Left ventricle myocardium inferior (tissue), 1 donor: ENCODE measurements around the gene ARHGAP12. TPM values are rescaled to one million over a fixed set of nuclear protein-coding genes. Genes with fewer than 3 reads are reported as not detected.
A peak's percentile ranks its signal among the peaks of the same experiment; 100 is the strongest.

Experiments used
- DNase-seq: peaks from one replicate; pipeline ENCODE4 v3.0.0-alpha.2; 2020
- H3K27ac ChIP-seq: fragments of 200-600 bp; replicated peaks from 2 replicates; pipeline ENCODE4 v1.8.0; 2021
- H3K27me3 ChIP-seq: fragments of 200-600 bp; 2 replicates; pipeline ENCODE4 v1.8.0; 2021; ENCODE audit warnings: low read depth
- H3K36me3 ChIP-seq: fragments of 200-600 bp; 2 replicates; pipeline ENCODE4 v1.8.0; 2021
- H3K4me1 ChIP-seq: fragments of 200-600 bp; 2 replicates; pipeline ENCODE4 v1.8.0; 2021
- H3K4me3 ChIP-seq: fragments of 200-600 bp; 2 replicates; pipeline ENCODE4 v1.8.0; 2021; ENCODE audit warnings: mild to moderate bottlenecking, moderate library complexity
- H3K9me3 ChIP-seq: fragments of 200-600 bp; replicated peaks from 2 replicates; pipeline ENCODE4 v1.8.0; 2021
- intact Hi-C: fragments of 100-400 bp; cut with micrococcal nuclease; formaldehyde crosslinking; loops from one replicate; pipeline ENCODE4 v1.11.0; 2022
- total RNA-seq: library from RNA; stranded (reverse); fragmentation: NEBNext Ultra II Directional; extraction: Animal tissue kit (Norgen Biotek cat#: 25700); gene quantifications from one replicate; pipeline ENCODE4 v1.2.1, GENCODE V29; 2021
- TF ChIP-seq, protein P1 (sequence below): fragments of 200-600 bp; IDR thresholded peaks from 2 replicates; pipeline ENCODE4 v1.8.0; 2021; ENCODE audit warnings: antibody characterized with exemption, mild to moderate bottlenecking, borderline replicate concordance
- donor health status: DM: no; HTN: yes; CAD: no; lungs with severe emphysema.

ARHGAP12 gene
- total RNA-seq, 1 donor from 2014 or later = 22.1 TPM

DNA sequence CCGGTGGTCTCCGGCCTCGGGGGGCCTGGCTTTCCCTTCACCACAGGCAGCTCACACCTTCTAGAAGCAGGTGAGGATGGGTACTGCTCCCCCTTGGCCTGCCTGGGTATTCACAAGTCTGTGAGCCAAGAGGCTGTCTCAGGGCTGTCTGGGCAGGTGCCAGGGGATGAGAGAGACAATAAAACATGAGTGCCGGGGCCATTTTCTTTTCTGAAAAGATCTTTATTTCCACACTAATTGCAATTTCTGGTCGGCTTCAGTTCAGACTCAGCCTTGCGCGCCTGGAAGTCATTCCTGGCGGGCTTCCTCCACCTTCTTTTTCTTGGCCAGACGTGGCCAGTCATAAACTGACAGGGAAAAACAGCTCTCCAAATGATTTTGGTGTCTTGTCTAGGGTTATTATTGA, 171.2 kb downstream of the ARHGAP12 start:
- Histone ChIP-seq H3K4me1 (peaks cover 54% of the 10 kb centered on the region), H3K4me3 (no peak overlapping the region), H3K9me3 (no peaks in the 10 kb centered on the region), H3K36me3 (no peaks in the 10 kb centered on the region), H3K27ac (peak overlapping the region; percentile 99), H3K27me3 (no peaks in the 10 kb centered on the region)
- intact Hi-C loops = loop anchor here (10.0 kb wide), 1 partner anchor 53 kb away; no protein-coding TSS in a partner anchor
- TF ChIP-seq, protein P1, sequence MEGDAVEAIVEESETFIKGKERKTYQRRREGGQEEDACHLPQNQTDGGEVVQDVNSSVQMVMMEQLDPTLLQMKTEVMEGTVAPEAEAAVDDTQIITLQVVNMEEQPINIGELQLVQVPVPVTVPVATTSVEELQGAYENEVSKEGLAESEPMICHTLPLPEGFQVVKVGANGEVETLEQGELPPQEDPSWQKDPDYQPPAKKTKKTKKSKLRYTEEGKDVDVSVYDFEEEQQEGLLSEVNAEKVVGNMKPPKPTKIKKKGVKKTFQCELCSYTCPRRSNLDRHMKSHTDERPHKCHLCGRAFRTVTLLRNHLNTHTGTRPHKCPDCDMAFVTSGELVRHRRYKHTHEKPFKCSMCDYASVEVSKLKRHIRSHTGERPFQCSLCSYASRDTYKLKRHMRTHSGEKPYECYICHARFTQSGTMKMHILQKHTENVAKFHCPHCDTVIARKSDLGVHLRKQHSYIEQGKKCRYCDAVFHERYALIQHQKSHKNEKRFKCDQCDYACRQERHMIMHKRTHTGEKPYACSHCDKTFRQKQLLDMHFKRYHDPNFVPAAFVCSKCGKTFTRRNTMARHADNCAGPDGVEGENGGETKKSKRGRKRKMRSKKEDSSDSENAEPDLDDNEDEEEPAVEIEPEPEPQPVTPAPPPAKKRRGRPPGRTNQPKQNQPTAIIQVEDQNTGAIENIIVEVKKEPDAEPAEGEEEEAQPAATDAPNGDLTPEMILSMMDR = no peak
- DNase-seq = no peak

DNA sequence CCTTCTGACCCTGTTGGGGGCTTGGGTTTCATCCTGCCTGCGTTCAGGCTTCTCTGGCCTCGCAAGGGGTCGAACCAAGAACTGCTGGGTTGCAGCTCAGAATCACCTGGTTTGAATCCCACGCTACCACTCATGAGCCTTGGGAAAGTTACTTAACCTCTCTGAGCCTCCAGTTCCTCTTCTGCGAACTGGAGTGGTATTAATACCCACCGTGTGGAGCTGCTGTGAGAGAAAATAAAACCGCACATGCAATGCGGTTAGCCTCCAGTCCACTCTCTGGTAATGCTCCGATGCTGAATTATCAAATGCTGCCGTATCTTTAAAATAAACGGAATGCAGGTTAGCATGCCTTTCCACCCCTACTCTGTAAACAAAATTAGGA, 171.9 kb downstream of the ARHGAP12 start:
- TF ChIP-seq, protein P1 = no peak
- Histone ChIP-seq H3K4me1 (peaks cover 57% of the 10 kb centered on the region), H3K9me3 (no peaks in the 10 kb centered on the region), H3K36me3 (no peaks in the 10 kb centered on the region), H3K4me3 (no peak overlapping the region), H3K27me3 (no peaks in the 10 kb centered on the region), H3K27ac (peak overlapping the region; percentile 62)
- intact Hi-C loops = loop anchor here (10.0 kb wide), 1 partner anchor 52 kb away; no protein-coding TSS in a partner anchor
- no peak for DNase-seq

DNA sequence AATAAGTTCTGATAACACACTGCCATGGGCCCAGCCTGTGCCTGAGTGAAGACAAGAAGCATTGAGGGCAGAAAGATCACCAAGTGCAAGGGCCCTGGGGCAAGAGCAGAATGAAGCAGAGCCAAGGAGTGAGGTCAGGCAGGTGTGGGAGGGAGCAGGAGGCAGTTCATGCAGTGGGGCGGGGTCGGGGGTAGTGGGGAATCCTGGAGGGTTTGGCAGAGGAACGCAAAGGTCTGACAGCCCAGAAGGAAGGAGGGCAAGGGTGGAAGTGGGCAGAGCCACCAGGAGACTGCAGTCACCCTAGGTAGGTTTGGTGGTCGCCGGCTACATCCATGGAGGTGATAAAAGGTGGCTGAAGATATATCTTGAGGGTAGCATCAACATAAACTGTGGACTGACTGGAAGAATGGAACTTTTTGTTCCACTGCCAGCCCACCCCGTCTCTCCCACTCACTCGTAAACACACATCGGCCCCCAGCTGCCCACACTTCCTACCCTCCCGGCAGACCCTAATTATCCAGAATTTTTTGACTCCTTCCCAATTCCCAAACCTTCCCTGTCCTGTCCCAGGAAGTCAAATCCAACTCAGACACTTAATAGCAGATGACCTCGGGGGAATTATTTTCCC, 172.4 kb downstream of the ARHGAP12 start:
- no peak for DNase-seq
- Histone ChIP-seq H3K27ac (peak overlapping the region; percentile 62), H3K4me3 (no peak overlapping the region), H3K4me1 (peaks cover 59% of the 10 kb centered on the region), H3K27me3 (no peaks in the 10 kb centered on the region), H3K36me3 (no peaks in the 10 kb centered on the region), H3K9me3 (no peaks in the 10 kb centered on the region)
- intact Hi-C loops = loop anchor here (10.0 kb wide), 1 partner anchor 51 kb away; no protein-coding TSS in a partner anchor
- TF ChIP-seq, protein P1 = no peak

Other genes with a start within 250 kb of the ARHGAP12 start
- 144 TPM for gene KIF5B, start 127.6 kb upstream of the ARHGAP12 start, total RNA-seq